Transverse colon (tissue), 4 donors: ENCODE results near the gene RBM22. TPM values are rescaled to one million over a fixed set of nuclear protein-coding genes. Genes with fewer than 3 reads are reported as not detected.
A peak's percentile ranks its signal among the peaks of the same experiment; 100 is the strongest.

Source experiments
- DNase-seq: peaks from one replicate; pipeline ENCODE4 v3.0.0-alpha.2; 2019
- H3K27ac ChIP-seq, 4 donors: fragments of 200-600 bp; sonication (generic); 2 replicates each; pipeline ENCODE4 v1.5.1; 2016 to 2018; ENCODE audit warnings: inconsistent platforms in 4 of 4
- H3K27me3 ChIP-seq: fragments of 200-600 bp; sonication (generic); 2 replicates; pipeline ENCODE4 v1.5.1; 2017; ENCODE audit warnings: inconsistent platforms
- H3K36me3 ChIP-seq, 4 donors: fragments of 200-600 bp; sonication (generic); 2 replicates each; pipeline ENCODE4 v1.5.1; 2017 to 2019; ENCODE audit warnings: inconsistent platforms in 4 of 4
- H3K4me1 ChIP-seq, 4 donors: fragments of 200-600 bp; sonication (generic); 2 replicates each; pipeline ENCODE4 v1.5.1; 2017 to 2020; ENCODE audit warnings: inconsistent platforms in 4 of 4
- H3K4me3 ChIP-seq, 4 donors: fragments of 200-600 bp; sonication (generic); 1 replicate in 1 of 4; 2 replicates in 3 of 4; pipeline versions ENCODE4 v1.5.1 to v1.6.1; 2017 to 2019; ENCODE audit warnings: inconsistent platforms in 4 of 4
- H3K9me3 ChIP-seq, 2 donors: fragments of 200-600 bp; sonication (generic); 2 replicates each; pipeline ENCODE4 v1.5.1; 2017 to 2019; ENCODE audit warnings: inconsistent platforms in 2 of 2
- EP300 ChIP-seq: sonication (generic); formaldehyde crosslinking; IDR thresholded peaks from one replicate; pipeline ENCODE4 v1.6.1; 2017; ENCODE audit warnings: antibody characterized with exemption, low read depth
- POLR2A ChIP-seq: fragments of 450-650 bp; IDR thresholded peaks from one replicate; pipeline ENCODE4 v1.6.1; 2016; ENCODE audit warnings: antibody characterized with exemption, mild to moderate bottlenecking, moderate library complexity
- POLR2AphosphoS5 ChIP-seq, 3 donors: sonication (generic); formaldehyde crosslinking; IDR thresholded peaks; one replicate each; pipeline ENCODE4 v1.6.1; 2016; ENCODE audit warnings: antibody characterized with exemption in 3 of 3
- WGBS, 2 donors: methylation state at CpG; one replicate each; pipeline ENCODE4 v1.1.5; 2018; ENCODE audit warnings: low coverage in 1 of 2; 5-methylcytosine and 5-hydroxymethylcytosine counted together
- in situ Hi-C, 4 donors: fragments of 200-750 bp; cut with MboI; loops; one replicate each; pipeline versions ENCODE4 v1.15.0 to v1.15.1; 2017; ENCODE audit warnings: low sequenced_read_pairs in 3 of 4, low pct_ligation_motif_present in 1 of 4, low pct_unique_long_range_greater_than_20kb in 1 of 4
- intact Hi-C: fragments of 100-400 bp; cut with DNase I; formaldehyde crosslinking; loops from one replicate; pipeline ENCODE4 v1.15.1; 2023; ENCODE audit warnings: low total_unique reads
- total RNA-seq, 4 donors: library from RNA; depleted of rRNA; stranded (reverse); fragments of >200 nt; gene quantifications; one replicate each; pipeline ENCODE4 v1.1.0, GENCODE V29; 2016
- TF ChIP-seq, protein P1 (sequence below), 5 experiments: fragments of 200-600 bp in 3 of 5; fragments of 450-650 bp in 2 of 5; sonication (generic) in 3 of 5; IDR thresholded peaks; 1 replicate in 2 of 5; 2 replicates in 3 of 5; pipeline ENCODE4 v1.5.1; 2016 to 2017; ENCODE audit warnings: antibody characterized with exemption in 5 of 5, inconsistent platforms in 3 of 5, mild to moderate bottlenecking in 2 of 5, moderate library complexity in 1 of 5

The RBM22 gene
- total RNA-seq, 4 donors from 2014 or later = 22.1 to 40.6 (median 35.6) TPM

DNA sequence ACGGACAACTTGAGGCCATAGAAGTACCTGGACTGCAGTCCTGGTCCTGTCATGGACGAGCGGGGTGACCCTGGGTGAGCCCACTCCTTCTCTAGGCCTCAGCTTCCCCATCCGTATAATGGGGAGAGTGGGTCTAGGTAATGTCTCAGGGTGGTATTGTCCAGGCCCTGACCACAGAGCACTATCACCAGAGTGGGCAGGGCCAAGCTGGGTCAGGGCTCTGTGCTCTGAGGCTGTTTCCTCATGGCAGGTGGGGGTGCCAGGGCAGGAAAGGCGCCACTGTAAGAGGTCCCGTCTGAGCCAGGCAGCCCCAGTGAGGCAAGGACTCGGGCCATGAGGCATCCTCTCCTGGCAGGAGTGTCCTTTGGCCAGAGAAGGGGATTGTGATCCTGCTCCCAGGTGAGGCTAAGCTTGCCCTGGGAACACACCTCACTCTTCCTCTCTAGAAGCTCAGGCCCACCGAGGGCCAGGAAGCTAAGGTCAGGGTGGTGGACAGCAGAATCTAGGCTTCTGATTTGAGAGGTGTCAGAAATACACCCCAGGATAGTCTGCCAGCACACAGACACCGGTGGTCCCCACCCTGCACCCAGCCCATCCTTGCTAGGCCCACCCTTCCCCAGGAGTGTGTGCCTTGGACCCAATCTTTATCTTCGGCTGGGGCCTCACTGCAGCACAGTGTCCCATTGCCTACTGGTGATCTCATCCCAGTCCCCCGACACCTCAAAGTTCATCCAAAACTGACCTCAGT lies 41.3 kb downstream of the RBM22 start:
- no peak for DNase-seq
- Histone ChIP-seq H3K4me1 (peaks cover 0 to 23% (median 17%) of the 10 kb centered on the region in 4 donors), H3K9me3 (no peaks in the 10 kb centered on the region), H3K36me3 (no peaks in the 10 kb centered on the region), H3K27ac (no peak overlapping the region), H3K27me3 (no peaks in the 10 kb centered on the region), H3K4me3 (no peak overlapping the region)
- 83 to 100% methylated on average over 1 to 11 of the region's 11 CpGs for WGBS, 2 donors
- in situ Hi-C loops (loop anchor here (5.0 to 25.0 kb wide), 3 partner anchors 97 to 197 kb away; no protein-coding TSS in a partner anchor), intact Hi-C loops (loop anchor here (5.0 to 10.0 kb wide), 2 partner anchors 97 to 205 kb away; no protein-coding TSS in a partner anchor)
- no peak for TF ChIP-seq EP300
- TF ChIP-seq, protein P1, sequence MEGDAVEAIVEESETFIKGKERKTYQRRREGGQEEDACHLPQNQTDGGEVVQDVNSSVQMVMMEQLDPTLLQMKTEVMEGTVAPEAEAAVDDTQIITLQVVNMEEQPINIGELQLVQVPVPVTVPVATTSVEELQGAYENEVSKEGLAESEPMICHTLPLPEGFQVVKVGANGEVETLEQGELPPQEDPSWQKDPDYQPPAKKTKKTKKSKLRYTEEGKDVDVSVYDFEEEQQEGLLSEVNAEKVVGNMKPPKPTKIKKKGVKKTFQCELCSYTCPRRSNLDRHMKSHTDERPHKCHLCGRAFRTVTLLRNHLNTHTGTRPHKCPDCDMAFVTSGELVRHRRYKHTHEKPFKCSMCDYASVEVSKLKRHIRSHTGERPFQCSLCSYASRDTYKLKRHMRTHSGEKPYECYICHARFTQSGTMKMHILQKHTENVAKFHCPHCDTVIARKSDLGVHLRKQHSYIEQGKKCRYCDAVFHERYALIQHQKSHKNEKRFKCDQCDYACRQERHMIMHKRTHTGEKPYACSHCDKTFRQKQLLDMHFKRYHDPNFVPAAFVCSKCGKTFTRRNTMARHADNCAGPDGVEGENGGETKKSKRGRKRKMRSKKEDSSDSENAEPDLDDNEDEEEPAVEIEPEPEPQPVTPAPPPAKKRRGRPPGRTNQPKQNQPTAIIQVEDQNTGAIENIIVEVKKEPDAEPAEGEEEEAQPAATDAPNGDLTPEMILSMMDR (IDR thresholded peaks at IDR 0.05) = no peak
- TF ChIP-seq POLR2AphosphoS5 (IDR thresholded peaks at IDR 0.05) = no peak
- no peak for TF ChIP-seq POLR2A

- no peak overlapping the region for H3K27ac ChIP-seq
Observed at GRCh38 chr5:150658699-150659265, 42.1 kb downstream of the RBM22 start.

DNA sequence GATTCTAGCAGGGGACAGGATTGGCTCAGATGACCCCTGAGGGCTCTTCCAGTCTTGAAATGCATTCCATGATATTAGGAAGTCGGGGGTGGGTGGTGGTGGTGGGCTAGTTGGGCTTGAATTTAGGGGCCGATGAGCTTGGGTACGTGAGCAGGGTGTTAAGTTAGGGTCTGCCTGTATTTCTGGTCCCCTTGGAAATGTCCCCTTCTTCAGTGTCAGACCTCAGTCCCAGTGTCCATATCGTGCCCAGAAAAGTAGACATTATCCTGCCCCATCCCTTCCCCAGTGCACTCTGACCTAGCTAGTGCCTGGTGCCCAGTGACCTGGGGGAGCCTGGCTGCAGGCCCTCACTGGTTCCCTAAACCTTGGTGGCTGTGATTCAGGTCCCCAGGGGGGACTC lies 42.7 kb downstream of the RBM22 start:
- Histone ChIP-seq H3K4me1 (peaks cover 0 to 23% (median 17%) of the 10 kb centered on the region in 4 donors), H3K27me3 (no peaks in the 10 kb centered on the region), H3K9me3 (no peaks in the 10 kb centered on the region), H3K36me3 (no peaks in the 10 kb centered on the region), H3K4me3 (no peak overlapping the region), H3K27ac (peak overlapping the region in 1 of 4 donors; percentile 41)
- TF ChIP-seq POLR2AphosphoS5 (IDR thresholded peaks at IDR 0.05) = no peak
- TF ChIP-seq EP300 = no peak
- TF ChIP-seq, protein P1 (IDR thresholded peaks at IDR 0.05) = no peak
- in situ Hi-C loops (loop anchor here (5.0 to 25.0 kb wide), 3 partner anchors 96 to 196 kb away; no protein-coding TSS in a partner anchor), intact Hi-C loops (loop anchor here (5.0 to 10.0 kb wide), 2 partner anchors 96 to 203 kb away; no protein-coding TSS in a partner anchor)
- peak; percentile 5 for DNase-seq
- 88 to 90% methylated on average over 2 to 4 of the region's 4 CpGs for WGBS, 2 donors

More at GRCh38 chr5:150658699-150659265, 42.1 kb downstream of the RBM22 start:
- 72% methylated on average over 3 of the region's 3 CpGs; no CpG with 5 or more reads in 1 of the 2 donors for WGBS, 2 donors
- no peaks in the 10 kb centered on the region for H3K9me3 ChIP-seq
- no peaks in the 10 kb centered on the region for H3K36me3 ChIP-seq
- intact Hi-C loops = loop anchor here (5.0 to 10.0 kb wide), 2 partner anchors 96 to 204 kb away; no protein-coding TSS in a partner anchor
- TF ChIP-seq, protein P1 (IDR thresholded peaks at IDR 0.05) = no peak
- TF ChIP-seq POLR2A (no peak), POLR2AphosphoS5 (IDR thresholded peaks at IDR 0.05) (no peak), EP300 (no peak)
- H3K4me1 ChIP-seq = peaks cover 0 to 23% (median 17%) of the 10 kb centered on the region in 4 donors
- DNase-seq = no peak
- no peak overlapping the region for H3K4me3 ChIP-seq
- in situ Hi-C loops = loop anchor here (5.0 to 25.0 kb wide), 3 partner anchors 96 to 196 kb away; no protein-coding TSS in a partner anchor
- H3K27me3 ChIP-seq = no peaks in the 10 kb centered on the region
